GM19324 (cell line): ENCODE results near the gene EME1.
"Not testable (repeated sequence)": the region's sequence is repeated elsewhere in the genome, so short reads cannot be mapped to it uniquely, and the experiment has no call there.

Source experiments
- ATAC-seq: cut with Tn5 transposase; IDR thresholded peaks from one replicate; pipeline ENCODE4 v1.9.1; 2021; ENCODE audit warnings: mild to moderate bottlenecking, moderate library complexity; ENCODE audit not compliant: unreplicated experiment, low FRiP score

Gene EME1, protein sequence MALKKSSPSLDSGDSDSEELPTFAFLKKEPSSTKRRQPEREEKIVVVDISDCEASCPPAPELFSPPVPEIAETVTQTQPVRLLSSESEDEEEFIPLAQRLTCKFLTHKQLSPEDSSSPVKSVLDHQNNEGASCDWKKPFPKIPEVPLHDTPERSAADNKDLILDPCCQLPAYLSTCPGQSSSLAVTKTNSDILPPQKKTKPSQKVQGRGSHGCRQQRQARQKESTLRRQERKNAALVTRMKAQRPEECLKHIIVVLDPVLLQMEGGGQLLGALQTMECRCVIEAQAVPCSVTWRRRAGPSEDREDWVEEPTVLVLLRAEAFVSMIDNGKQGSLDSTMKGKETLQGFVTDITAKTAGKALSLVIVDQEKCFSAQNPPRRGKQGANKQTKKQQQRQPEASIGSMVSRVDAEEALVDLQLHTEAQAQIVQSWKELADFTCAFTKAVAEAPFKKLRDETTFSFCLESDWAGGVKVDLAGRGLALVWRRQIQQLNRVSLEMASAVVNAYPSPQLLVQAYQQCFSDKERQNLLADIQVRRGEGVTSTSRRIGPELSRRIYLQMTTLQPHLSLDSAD

DNA sequence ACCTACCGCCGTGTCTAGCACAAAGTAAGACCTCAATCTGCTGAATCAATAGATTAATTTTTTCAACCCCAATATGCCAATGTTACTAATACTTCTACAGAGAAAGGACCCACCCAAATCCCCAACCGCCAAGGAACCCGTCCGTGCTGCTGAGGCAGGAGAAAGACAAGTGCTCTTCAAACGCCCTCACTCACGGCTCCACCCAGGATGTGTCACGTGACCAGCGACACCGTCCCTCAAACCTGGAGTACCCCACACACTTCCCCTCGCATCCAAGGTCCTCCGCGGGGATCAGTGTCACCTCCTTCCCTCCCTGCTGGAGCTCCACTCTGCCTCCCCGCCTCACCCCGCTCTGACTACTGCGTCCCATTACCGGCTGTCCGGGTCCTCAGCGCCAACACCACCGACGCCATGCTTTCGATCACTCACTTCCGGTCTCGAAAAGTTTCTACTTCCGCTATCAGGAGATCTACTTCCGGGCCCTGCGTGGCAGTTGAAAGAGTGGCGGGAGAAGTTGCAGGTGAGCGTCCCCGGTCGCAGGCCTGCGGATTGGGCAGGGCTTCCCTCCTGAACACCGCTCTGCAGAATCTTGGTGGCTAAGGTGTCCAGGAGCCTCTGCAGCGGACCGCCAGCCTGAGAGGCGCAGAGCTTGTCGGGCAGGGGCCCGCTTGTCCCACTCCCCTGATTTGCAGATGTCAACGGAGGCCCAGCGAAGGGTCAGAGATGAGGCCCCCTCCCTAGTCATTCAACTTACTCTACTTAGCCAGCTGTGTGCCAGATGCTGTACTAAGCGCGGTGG, at the start of gene EME1, which contains the start of gene MRPL27:
Gene EME1 (plus strand): TSS at position 472 of the 799 bp plus-strand sequence. CDS start 1,980 bp downstream, outside the sequence.
Gene MRPL27 (minus strand): TSS at position 427 of the 799 bp plus-strand sequence. CDS start 14 bp downstream, at position 413.
- ATAC-seq = peak; percentile 78

DNA sequence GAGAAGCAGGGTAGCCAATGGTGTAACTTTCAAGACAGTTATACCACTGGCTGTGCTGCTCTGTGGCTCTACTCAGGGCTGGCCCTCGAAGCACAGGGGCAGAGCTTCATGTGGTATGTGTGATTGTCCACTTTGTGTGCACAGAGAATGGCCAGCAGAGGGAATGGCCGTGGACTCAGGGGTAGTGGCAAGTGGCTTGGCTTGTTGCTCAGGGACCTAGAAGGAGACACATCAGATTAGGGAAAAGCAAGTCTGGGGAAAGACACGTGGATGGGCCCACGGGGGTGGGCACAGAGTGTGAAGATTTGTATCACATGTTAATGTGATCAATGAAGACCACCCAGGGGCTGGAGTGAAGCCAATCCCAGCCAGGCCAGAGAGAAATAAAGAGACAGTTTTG, 47.1 kb upstream of the EME1 start:
- no peak for ATAC-seq

DNA sequence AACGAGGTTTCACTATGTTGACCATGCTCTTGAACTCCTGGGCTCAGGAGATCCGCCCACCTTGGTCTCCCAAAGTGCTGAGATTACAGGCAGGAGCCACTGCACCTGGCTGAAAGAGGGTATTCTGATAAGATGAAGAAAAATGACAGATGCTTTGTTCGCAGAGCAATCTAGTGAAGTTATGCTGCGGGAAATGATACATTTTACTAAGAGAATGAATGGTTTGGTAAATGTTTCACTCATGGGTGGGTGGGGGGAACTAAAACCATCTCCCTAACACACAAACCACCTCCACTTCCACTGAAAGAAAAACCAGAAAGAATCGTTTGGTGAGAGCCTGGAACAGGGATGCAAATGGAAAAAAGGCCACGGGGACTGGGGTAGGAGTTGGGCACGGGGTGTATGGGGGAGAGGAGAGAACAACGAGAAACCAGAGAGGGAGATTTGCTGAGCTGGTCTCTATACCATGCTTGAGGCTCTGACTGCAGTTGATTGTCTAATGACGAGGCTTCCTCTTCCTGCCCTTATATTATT, 46.1 kb upstream of the EME1 start:
- ATAC-seq = no peak

DNA sequence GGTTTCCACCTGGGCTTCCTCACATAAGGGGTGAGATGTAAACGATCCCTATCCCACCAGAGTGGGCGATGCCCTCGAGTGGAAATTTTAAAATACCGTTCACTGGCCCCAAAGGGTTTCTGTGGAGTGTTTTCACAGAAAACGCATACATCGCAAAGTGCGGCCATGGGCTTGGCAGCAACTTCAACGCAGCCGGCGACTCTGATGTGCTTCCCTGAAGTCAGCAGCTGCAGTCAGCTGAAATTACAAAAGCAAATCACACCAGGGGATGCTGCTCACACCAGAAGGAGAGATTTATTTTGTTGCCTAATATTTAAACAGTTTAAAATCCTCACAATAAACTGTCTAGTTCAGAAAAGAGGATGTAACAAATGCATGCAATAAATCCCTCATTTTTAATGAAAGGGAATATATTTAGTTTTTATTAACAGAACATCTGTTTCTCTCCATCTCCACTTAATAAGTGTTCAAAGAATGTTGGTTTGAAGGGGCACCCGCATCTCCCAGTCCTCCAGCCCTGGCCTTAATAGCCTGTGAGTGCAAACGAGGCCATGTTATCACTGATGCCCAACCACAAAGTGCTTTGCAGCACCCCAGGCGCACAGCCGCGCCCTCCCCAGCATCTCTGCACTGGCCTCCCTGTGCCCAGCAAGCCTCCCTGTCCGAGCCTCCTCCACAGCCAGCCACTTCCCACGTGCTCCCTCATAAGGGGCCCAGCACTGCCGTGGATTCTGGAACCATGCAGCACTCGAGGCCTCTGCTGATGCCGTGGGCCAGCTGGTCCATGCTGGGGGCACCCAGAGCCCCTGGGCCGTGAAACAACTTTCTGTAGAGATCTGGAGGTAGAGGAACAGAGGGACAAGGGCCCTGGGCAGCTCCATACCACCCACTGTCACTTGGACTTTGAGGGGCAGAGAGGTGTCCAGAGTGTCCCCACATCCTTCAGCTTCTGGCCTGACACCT, 44.4 kb upstream of the EME1 start:
- ATAC-seq = no peak

DNA sequence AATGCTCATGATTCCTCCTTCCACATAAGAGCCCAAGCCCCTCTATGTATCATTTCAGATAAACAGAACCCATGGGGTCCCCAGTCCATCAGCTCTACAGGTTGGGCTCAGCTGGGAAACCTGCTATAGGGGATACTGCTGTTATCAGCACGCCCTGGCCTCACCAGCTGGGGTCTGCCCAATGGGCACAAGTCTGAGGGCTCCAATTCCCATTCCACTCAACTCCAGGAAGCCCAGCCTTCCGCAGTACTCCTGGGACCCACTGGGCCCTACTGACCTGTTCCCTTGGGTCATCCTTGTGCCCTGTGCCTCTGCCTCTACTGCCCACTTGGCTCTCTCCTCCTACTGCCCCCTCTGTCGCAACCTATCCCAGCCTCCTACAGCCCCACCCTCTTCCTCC, 43.3 kb upstream of the EME1 start:
- no peak for ATAC-seq

DNA sequence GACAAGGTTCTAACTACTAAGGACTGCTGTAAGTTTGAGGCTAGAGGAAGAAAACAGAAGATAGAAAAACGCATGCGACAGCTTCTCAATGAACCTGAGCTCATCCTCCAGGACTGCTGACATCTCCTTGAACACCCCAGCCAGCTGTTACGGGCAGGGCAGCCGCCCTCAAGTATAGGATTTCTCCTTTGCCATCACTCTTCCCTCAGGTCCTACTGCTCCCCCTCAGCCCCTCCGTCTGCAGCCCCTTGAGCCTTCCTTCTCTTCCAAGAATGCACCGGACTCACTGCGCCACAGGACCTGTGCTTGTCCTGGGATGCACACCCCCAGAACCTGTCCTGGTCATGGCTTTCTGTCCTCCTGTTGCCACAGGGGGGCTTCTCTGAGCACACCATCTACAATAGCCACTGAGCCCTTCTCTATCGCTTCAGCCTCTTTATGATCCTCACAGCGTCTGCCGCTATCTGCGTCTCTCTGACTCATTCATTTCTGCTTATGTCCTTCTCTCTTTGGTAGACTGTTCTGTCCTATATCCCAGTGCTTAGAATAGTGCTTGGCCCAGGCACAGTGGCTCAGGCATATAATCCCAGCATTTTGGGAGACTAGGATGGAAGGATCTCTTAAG, 42.8 kb upstream of the EME1 start:
- ATAC-seq = no peak

DNA sequence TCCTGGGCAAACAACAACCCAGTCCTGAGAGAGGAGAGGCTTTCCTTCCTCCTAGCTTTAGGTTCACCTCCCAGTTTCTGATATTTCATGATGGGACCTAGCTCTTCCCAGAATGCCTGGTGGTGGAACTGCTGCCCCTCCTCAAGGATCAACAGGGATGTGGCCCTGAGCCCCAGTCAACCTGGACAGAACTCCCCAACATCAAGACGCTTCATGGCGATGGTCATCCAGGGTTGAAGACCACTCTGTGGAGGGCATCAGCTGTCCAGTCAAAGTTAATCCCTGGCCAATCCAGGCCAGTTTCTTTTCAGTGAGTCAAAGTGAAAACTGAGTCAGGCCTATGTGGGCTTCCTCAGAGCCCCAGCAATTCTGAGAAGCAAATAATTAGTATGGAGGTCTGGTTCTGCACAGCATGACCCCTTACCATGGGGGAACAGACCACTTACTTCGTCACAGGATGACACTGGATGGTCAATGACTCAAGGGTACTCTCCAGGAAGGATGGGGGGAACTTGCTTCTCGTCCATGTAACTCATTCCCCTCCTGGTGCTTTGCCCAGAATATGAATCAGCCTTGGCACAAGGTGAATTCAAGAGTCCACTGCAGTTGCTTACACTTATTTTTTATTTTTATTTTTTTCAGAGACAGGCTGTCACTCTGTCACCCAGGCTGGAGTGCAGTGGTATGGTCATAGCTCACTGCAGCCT, 41.8 kb upstream of the EME1 start:
- ATAC-seq = no peak

DNA sequence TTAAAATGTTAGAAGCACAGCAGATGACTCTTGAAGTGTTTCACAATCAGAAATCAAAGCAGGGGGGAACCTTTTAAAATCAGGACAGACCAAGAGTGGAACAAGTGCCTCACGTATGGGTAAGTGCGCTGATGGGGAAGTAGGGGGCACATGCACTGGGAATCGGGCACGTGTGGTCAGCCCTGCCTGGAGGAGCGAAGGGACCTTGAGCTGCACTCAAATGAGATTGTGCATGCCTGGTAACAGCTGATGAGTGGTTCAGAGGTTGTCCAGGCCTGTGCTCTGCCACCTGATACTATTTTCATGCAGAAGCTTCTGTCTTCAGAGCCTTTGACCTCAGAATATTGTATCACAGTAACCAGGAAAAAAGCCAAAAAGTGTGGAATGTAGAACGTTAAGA, 40.8 kb upstream of the EME1 start:
- no peak for ATAC-seq

DNA sequence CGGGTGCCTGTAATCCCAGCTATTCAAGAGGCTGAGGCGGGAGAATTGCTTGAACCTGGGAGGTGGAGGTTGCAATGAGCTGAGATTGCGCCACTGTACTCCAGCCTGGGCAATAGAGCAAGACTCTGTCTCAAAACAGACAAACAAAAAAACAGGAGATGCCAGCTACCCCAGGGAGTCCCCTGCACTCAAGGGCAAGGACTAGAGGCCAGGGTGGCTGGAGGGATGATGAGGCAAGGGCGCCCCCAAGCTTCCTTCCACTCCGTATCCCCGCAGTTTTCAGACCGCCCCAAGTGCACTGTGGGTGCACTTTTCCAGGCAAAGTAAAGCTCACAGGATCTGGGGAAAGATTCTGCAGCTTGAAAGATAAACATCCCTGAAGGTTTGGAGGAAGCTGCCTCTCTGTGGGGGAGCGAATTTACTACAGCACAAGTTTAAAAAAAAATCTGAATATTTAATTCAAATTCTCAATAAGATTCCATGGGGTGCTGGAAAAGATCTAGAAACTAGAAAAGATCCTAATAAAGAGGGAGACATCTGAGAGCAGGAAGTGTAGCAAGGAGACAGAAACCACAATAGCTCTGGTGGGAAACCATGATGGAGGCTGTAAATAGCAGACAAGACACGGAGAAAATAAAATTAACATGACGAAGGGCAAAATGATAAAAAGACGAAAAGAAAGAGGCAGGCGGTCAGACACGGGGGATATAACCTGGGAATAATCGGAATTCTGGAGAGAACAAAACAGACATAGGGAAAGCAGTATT, 39.6 kb upstream of the EME1 start:
- ATAC-seq = not testable (repeated sequence)

DNA sequence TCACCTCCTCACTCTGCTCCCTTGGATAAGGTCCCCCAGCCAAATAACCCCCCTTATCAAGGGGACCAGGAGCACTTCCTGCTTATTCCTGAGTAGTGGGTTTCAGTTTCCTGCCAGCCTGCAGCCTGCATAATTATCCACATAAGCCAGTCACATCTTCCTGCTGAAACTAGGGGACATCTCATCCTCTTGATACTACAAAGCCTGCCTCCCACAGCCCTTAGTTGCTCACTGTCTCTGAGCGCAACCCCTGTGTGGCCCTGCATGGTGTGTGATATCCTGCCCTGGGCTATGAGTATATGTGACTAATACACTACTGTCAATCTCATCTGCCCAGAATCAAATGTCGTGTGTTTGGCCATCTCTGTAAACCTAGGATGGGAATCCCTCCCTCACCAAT, 35.1 kb upstream of the EME1 start:
- ATAC-seq = no peak

DNA sequence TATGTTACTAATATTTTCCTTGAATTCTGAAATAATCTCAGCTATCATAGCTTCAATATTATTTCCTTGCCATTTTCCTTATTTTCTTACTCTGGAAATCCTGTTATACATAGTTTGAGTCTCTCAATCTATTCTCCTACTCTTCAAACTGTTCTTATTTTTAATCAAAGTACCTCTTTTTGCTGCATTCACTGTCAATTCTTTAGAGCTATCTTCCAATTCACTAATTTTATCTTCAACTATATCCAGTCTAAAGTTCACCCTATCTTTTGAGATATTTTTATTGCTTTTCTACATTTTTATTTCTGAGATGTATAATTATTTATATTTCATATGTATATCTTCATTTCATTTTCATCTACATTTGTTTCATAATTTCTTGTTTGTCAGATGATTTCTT, 34.4 kb upstream of the EME1 start:
- no peak for ATAC-seq

DNA sequence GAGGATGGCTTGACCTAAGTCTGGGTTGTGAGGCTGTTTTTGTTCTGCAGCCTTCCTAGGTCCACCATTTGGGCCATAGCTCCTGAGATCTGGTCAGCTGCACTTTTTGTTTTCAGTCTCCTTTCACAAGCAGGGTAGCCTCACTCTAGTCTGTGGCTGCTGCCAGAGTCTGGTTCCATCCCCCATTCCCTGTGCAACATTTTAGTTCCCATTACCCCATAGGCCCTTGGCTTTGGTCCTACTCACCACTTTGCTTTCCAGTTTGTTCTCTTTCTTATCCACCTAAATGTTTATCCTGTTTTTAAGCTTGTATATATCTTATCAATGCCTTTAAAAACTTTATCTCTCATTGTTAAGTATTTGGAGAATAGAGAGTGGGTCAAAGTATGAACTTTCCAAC, 33.6 kb upstream of the EME1 start:
- no peak for ATAC-seq

DNA sequence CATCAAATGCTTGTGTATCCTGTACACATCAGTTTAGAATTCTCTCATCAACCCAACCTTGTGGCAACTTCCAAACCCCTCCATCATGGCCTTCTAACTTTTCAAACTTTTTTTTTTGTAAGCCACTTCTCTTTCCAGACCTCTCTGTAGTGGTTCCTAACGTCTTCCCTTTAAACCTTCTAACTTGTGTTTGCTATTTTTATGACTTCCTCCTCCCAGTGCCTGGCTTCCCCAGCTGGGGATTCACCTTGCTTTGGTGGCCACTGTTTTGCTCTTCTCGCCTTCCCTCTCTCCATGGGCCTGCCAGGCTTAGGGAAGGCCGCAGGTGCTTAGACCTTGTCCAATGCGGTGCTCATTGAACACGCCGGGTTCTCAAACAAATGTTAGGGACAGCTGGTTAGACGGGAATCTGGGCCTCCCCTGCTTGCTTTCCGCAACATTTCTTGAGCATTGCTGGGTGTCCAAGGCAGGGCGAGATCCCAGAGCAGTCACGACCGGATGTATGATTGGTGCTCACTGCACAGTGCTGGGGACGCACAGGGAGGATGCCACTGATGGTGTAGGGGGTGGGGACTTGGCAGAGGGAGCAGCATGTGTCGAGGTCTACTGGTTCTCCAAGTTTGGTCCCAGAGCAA, 28.2 kb upstream of the EME1 start:
- ATAC-seq = no peak

DNA sequence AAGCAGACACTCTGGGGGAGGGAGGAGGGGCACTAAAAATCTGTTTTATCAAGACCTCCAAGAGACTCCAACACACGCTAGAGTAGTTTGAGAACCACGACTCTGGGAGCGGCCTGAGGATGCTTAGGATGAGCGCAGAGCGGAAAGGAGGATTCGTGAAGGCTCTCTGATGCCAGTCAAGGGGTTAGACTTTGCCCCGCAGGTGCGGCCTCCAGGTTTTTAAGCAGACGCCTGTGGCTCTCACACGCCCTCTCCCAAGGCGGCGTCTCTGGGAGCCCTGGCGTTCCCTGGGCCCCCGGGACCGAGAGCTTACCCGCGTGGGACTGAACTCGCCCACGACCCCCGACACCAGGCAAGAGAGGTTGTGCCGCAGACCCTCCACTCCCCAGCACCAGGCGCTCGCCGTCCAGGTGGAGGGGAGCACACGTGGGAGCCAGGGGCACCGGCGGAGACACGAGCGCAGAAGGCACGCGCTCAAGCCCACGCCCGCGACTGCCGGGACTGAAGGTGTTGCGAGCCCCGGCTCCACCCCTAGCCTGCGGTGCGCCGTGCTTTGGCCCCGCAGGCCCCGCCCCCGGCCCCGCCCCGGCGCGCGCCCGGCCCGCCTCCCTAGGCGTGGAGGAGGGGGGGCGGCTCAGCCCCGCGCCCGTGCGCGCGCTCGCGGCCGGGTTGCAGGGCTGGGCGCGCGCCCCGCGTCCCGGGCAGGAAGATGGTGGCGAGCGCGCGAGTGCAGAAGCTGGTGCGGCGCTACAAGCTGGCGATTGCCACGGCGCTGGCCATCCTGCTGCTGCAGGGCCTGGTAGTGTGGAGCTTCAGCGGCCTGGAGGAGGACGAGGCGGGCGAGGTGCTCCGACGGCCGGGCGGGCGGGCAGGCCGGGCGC, 27.4 kb upstream of the EME1 start, which contains the start of gene XYLT2:
Gene XYLT2 (plus strand): TSS at position 695 of the 881 bp plus-strand sequence. CDS start 15 bp downstream, at position 710.
- ATAC-seq = peak; percentile 80

DNA sequence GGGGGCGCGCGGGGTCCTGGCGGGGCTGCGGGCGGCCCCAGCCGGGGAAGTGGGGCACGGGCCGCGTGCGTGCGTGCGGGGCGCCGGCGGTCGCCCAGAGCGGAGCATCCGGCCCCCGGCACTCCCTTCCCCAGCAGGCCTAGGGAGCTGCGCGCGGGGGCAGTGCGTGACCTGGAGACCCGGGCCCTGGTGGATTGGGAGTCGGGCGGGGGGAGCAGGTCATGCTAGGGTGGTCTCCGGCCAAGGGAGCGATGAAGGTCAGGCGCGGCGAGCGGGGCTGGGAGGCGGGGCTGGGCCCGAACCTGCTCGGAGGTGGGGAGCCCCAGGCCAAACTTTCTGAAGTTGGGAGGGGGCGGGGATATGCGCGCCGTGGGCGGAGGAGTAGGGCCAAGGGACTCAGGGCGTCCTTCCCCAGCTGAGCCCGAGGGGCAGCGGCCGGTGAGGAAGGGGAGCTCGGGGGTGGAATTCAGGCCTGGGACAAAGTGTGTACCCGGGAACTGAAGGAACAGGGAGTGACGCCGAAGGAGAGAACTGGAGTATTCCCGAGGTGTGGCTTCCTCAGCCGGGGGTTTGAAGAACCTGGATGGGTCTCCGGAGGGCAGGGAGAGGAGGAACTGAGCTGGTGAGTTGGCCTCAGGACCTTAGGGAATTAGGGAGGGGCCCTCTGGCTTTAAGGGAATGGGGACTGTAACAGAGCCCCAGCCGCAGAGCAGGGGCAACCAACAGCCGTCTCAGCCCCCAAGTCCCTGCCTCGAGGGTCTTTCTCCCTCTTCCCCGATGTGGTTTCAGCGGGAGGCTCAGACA, 26.5 kb upstream of the EME1 start:
- ATAC-seq = peak; percentile 60
